Activated T-cell treated with anti-CD3 and anti-CD28 coated beads, Interleukin-2, amount 50 U/mL, for 48 hours (primary cell): ENCODE results near the gene CAMSAP1.

Source experiments
- DNase-seq, 2 experiments: peaks; one replicate each; pipeline ENCODE4 v3.0.0-alpha.2; 2020

Gene CAMSAP1

GRCh38 chr9:135805422-135806022, 101.8 kb downstream of the CAMSAP1 start:
- DNase-seq: no peak

- no peak for DNase-seq
Measured at GRCh38 chr9:135804581-135805421, 102.5 kb downstream of the CAMSAP1 start.

DNA sequence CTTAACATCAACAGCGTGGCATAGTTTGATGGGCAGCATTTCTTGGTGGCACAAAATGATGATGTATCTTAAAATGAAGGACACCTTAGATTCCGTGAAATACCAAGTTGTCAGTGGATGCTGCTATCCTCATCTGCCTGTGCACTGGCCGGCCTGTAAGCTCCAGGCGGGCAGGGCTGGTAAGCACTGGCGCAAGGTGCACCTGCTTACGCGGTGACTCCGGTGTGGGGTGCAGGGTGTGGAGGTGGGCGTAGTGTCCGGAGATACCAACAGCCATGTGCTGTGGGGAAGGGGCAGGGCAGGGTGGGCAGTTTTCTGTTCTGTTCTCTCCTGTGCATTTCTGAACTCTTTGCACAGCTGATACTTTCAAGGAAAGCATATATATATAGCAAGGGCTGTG, 103.9 kb downstream of the CAMSAP1 start:
- no peak for DNase-seq

DNA sequence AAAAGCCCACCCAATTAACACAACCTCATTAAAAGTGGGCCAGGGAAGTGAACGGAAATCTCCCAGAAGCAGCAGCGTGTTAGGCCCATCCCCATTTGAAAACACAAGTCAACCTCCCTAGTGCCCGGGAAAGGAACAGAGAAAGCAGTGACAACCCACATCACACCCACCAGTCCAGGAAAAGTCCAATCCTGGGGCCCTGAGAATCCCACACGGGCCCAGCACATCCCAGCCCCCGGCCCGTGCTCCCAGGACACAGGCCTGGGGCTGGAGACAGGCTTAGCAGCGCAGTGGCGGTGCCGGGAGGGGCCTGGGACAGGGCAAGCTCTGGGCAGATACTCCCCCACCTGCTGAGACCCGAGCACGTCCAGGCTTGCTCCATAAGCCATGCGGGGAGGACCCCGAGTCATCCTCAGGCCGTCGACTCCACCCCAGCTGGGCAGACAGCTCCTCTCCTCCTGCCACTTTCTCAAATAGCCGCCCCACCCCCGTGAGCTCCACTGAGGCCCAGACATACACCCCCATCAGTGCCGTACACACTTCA, 104.4 kb downstream of the CAMSAP1 start:
- no peak for DNase-seq

GRCh38 chr9:135801070-135801469, 106.3 kb downstream of the CAMSAP1 start:
- DNase-seq: no peak

DNA sequence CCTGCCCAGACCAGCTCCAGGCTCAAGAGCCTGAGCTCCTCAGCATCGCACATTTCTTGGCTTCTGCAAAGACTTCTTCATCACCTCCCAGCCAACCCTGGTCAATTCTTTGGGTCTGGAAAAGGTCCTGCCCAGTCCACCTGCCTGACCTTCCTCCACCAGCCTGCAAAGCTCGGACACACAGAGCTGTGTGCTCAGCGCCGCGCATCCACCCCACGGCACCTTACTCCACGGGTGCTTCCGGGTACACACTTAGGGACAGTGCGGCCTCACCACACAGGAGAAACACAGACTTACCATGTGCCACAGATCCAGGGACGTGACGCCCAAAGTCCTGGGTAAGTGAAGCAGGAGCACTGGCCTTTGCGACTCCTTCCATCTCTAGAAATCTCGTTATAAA, 108.1 kb downstream of the CAMSAP1 start:
- no peak for DNase-seq

DNA sequence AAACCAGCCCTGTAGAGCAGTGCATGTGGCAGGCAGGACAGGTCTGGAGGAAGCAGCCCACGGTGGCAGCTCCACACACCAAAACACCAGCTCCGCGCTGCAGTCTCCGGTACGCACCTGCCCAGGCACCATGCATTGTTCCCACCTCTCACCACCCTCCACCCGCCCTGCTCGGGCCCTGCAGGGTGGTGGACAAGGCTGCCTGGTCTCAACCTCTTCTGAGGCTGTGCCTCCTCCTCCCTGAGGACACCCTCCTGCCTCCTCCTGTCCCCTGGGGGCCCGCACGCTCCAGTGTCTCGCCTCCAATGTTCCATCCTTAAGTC, 109.1 kb downstream of the CAMSAP1 start:
- DNase-seq: no peak

DNA sequence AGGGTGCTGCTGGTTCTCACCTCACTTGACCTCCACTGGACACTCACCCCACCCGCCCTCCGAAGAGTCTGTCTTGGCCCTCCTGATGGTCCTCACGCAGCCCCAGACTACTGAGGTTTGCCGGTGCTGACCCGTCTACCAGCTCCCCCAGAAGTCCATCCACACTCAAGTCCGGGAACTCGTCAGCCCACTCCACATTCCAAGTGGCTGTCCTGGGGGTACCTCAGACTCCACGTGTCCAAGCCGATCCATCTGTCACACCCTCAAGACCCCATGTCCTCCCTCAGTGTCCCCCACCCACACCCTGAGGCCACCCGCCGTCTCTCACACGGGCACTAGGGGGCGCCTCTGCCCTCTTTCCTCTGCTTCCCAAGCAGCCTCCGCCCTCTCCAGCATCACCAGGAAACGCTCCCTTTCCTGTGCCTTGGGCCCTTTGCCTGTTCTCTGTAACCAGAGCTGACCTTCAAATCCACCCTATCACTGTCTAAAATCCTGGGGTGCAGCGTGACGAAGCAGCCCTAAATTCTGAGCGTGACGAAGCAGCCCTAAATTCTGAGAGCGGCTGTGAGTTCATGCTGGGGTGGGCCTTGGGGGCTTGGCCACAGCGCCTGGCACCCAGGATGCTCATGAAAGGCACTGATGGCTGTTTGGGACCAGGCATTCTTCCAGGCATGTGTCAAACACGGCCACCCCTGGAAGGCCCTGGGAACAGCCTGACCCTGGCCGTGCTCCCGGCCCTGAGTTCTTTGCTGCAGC, 109.7 kb downstream of the CAMSAP1 start:
- peak; percentile 65 to 66 for DNase-seq

DNA sequence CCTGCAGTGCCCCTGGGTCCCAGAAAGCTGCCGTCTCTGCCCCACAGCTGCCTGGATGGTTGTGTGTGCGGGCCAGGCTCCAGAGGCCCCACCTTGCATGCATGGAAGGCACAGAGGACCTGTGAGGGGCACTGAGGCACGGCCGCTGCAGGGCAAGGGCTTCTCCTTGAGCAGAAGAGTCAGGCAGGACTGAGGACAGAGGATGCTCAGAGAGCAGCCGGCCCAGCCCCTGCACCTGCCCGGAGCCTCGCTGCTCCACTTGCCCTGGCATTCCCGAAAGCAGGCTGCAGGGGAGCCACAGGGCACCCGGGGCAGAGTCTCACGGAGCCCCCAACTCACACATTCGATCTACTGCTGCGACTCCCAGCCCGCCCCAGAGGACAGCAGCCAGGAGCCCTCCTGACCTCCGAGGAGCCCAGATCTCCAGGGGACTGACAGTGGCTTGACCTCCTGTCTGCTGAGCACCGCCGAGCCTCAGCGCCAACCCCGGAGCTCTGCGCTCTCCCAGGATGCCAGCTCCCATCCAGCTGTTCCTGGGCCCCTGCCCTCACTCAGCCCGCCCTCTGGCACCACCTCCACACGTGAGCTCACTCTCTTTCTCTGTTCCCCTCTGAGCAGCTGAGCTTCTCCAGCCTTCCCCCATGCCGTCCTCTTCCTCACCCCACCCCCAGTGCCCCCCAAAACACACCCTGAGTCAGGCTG, 110.4 kb downstream of the CAMSAP1 start:
- no peak for DNase-seq

DNA sequence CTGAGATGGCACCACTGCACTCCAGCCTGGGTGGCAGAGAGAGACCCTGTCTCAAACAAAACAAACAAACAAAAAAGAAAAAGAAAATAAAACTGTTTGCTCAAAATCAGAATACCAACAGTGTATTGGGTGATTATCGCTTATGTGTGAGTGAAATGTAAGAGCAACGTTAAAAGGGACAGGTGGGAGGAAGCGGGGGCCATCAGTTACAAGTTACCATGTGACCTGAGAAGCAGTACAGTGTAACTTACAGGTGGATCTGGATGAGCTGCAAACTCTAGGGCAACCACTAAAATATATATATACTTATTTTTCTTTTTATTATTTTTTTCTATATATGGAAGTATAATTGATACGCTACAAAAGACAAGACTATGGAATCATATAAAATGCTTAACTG, 112.0 kb downstream of the CAMSAP1 start:
- DNase-seq: no peak

DNA sequence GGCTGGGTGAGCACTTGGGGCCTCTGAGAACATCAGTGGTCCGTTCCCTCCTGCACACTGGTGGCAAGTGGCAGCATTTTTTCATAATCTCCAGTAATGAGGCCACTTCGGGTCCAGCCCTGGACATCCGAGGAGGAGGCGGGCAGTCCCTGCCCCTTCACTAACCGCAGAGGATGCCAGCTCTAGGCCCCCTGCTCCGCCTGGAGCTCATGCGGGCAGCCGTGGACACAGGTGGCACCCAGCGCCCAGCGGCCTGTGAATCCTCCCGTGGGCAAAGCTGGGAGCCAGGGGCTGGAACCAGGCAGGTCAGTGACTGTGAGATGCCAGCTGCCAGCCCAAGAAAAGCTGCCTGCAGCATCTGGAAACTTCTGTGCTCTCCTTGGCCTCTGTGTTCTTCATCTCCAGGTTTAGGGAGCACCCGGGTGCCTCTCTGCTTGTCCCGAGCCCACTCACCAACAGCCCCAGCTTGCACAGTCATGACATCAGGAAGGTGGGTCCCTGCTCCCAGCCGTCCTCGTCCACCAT, 112.9 kb downstream of the CAMSAP1 start:
- DNase-seq: no peak

DNA sequence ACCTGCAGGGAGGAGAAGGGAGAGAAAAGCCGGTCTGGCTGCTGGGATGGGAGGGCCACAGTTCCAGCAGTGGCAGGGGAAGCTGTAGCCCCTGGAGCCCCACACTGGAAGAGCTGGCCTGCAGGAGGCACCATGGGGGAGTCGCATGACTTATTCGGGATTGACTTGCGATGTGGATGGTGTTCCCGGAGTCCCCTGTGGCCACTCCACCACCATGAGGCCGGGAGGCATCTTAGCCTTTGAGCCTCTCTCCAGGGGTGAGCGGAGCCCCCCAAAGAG, 113.3 kb downstream of the CAMSAP1 start:
- no peak for DNase-seq

DNA sequence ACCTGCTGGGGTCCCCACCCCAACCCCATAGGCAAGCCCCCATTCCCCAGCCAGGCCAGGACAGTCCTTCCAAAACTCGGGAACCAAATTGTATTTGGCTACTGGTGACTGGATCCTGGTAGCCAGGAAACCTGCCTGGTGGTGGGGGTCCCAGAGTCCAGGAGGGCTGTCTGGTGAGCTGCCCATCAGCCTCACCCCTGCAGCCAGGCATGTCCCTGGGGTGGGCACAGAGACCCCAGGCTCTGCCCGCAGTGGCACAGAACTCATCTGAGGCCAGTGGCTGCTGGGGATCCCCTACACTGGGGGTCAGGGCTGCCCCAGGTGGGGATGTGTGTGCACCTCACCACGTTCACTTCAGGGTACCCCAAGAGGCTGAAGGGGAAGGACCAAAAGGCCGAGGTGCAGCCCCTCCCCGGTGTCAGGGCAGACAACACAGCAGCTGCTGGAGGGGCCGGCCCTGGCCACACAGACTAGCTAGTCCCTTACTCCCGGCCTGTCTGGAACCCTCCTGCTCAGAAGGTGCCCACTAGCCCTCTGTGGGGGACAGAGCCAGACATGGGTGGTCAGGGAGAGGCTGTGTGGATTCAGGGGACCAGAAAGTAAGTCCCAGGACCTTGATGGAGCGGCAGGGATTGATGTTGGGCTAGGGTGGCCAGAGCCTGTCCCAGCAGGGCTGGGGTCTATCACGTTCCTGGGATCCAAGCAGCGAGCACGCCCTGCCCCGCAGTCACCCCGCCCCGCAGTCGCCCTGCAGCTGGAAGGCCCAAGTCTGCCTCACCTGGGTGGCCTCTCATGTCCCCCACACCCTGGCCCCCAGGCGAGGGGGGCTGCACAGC, 113.9 kb downstream of the CAMSAP1 start:
- no peak for DNase-seq

GRCh38 chr9:135792268-135793128, 114.8 kb downstream of the CAMSAP1 start:
- DNase-seq: no peak

GRCh38 chr9:135791431-135792267, 115.7 kb downstream of the CAMSAP1 start:
- no peak for DNase-seq

GRCh38 chr9:135790850-135791249, 116.5 kb downstream of the CAMSAP1 start:
- no peak for DNase-seq

GRCh38 chr9:135790356-135790755, 117.0 kb downstream of the CAMSAP1 start:
- DNase-seq: no peak

DNA sequence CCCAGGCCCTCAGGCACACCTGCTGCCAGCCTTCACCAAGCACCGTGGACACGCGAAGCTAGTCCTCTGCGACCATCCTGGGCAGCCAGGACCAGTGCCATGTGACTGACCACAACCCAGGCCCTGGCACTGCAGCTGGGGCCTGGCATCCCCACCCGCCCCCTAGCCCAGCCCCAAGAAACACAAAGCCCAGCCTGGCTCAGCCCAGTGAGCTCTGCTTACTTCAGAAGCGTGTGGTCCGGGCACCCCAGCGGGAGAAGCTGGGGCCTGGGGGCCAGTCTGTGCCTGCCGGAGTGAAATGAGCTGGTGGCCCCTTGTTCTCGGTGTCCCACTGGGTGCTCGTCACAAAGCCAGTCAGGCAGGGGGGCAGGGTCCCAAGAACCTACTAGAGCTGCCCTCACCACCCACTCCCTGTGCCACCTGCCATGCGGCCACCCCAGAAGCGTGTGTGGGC, 117.5 kb downstream of the CAMSAP1 start:
- DNase-seq: no peak

GRCh38 chr9:135788576-135789300, 118.6 kb downstream of the CAMSAP1 start:
- DNase-seq: no peak
